CD14-positive monocyte (primary cell): ENCODE results near the gene GNG4. TPM values are rescaled to one million over a fixed set of nuclear protein-coding genes. Genes with fewer than 3 reads are reported as not detected.

Experiments
- DNase-seq, 3 donors: peaks; one replicate each; pipeline ENCODE4 v3.0.0-alpha.2; 2011 to 2022
- H2AFZ ChIP-seq: 2 replicates; pipeline ENCODE4 v1.6.0; 2012; ENCODE audit warnings: mild to moderate bottlenecking, low read depth, low read length, inconsistent platforms; ENCODE audit not compliant: insufficient read depth, poor library complexity, severe bottlenecking
- H3K27ac ChIP-seq, 2 donors: 1 replicate in 1 of 2; 2 replicates in 1 of 2; pipeline ENCODE4 v1.5.1; 2012 to 2013; ENCODE audit warnings: low read length in 2 of 2, control low read depth in 1 of 2, inconsistent platforms in 1 of 2, low read depth in 1 of 2, mild to moderate bottlenecking in 1 of 2
- H3K27me3 ChIP-seq, 2 donors: one replicate each; pipeline versions ENCODE4 v1.6.0 to v1.6.1; 2011 to 2013; ENCODE audit warnings: low read length in 2 of 2; ENCODE audit not compliant: control insufficient read depth in 2 of 2, insufficient read depth in 2 of 2
- H3K36me3 ChIP-seq, 2 donors: replicated peaks in 1 of 2; 1 replicate in 1 of 2; 2 replicates in 1 of 2; pipeline versions ENCODE4 v1.5.1 to v1.6.1; 2012 to 2013; ENCODE audit warnings: low read length in 2 of 2, control low read depth in 1 of 2, inconsistent platforms in 1 of 2, mild to moderate bottlenecking in 1 of 2; ENCODE audit not compliant: insufficient read depth in 2 of 2, control insufficient read depth in 1 of 2
- H3K4me1 ChIP-seq, 2 donors: 1 replicate in 1 of 2; 2 replicates in 1 of 2; pipeline versions ENCODE4 v1.5.1 to v1.6.1; 2012 to 2013; ENCODE audit warnings: low read length in 2 of 2, control low read depth in 1 of 2, inconsistent platforms in 1 of 2, mild to moderate bottlenecking in 1 of 2, moderate library complexity in 1 of 2; ENCODE audit not compliant: insufficient read depth in 2 of 2, control insufficient read depth in 1 of 2
- H3K4me2 ChIP-seq: replicated peaks from 2 replicates; pipeline ENCODE3; 2012; ENCODE audit warnings: low read length, moderate library complexity, mild to moderate bottlenecking; ENCODE audit not compliant: poor library complexity, severe bottlenecking; ENCODE audit errors: extremely low read depth
- H3K4me3 ChIP-seq, 3 experiments: fragments of 200-600 bp in 1 of 3; sonication (generic) in 1 of 3; replicated peaks in 1 of 3; 1 replicate in 2 of 3; 2 replicates in 1 of 3; pipeline ENCODE4 v1.5.1; 2011 to 2013; ENCODE audit warnings: low read length in 3 of 3, mild to moderate bottlenecking in 3 of 3, control low read depth in 2 of 3, low read depth in 2 of 3, inconsistent platforms in 1 of 3, moderate library complexity in 1 of 3
- H3K79me2 ChIP-seq: 2 replicates; pipeline ENCODE4 v1.6.0; 2012; ENCODE audit warnings: mild to moderate bottlenecking, control low read depth, inconsistent platforms, low read length, moderate library complexity; ENCODE audit not compliant: insufficient read depth
- H3K9ac ChIP-seq: 2 replicates; pipeline ENCODE4 v1.6.0; 2017; ENCODE audit warnings: low read length, mild to moderate bottlenecking; ENCODE audit not compliant: insufficient read depth, poor library complexity, severe bottlenecking
- H3K9me3 ChIP-seq, 2 donors: replicated peaks in 1 of 2; 1 replicate in 1 of 2; 2 replicates in 1 of 2; pipeline versions ENCODE4 v1.5.1 to v1.6.1; 2012 to 2013; ENCODE audit warnings: low read length in 2 of 2, control low read depth in 1 of 2; ENCODE audit not compliant: control insufficient read depth in 1 of 2, insufficient read depth in 1 of 2
- H4K20me1 ChIP-seq: 2 replicates; pipeline ENCODE4 v1.6.0; 2012; ENCODE audit warnings: mild to moderate bottlenecking, low read length, control low read depth, moderate library complexity; ENCODE audit not compliant: insufficient read depth
- H3K27ac Mint-ChIP-seq, 7 donors: one replicate each; pipeline ENCODE4 v1.8.0; 2020; ENCODE audit warnings: mild to moderate bottlenecking in 7 of 7, mixed read lengths in 7 of 7, moderate library complexity in 6 of 7, inconsistent platforms in 2 of 7
- H3K27me3 Mint-ChIP-seq, 3 donors: one replicate each; pipeline ENCODE4 v1.8.0; 2021 to 2022; ENCODE audit warnings: low read depth in 3 of 3, mild to moderate bottlenecking in 3 of 3, mixed read lengths in 3 of 3, moderate library complexity in 3 of 3, inconsistent platforms in 1 of 3
- H3K36me3 Mint-ChIP-seq, 2 donors: one replicate each; pipeline ENCODE4 v1.8.0; 2020; ENCODE audit warnings: mixed read lengths in 2 of 2, inconsistent platforms in 1 of 2, mild to moderate bottlenecking in 1 of 2
- H3K4me1 Mint-ChIP-seq: one replicate; pipeline ENCODE4 v1.8.0; 2020; ENCODE audit warnings: mild to moderate bottlenecking, mixed read lengths
- H3K4me3 Mint-ChIP-seq, 2 donors: one replicate each; pipeline ENCODE4 v1.8.0; 2020; ENCODE audit warnings: mild to moderate bottlenecking in 2 of 2, mixed read lengths in 2 of 2, moderate library complexity in 1 of 2
- H3K9me3 Mint-ChIP-seq, 7 donors: one replicate each; pipeline ENCODE4 v1.8.0; 2020 to 2022; ENCODE audit warnings: mixed read lengths in 7 of 7, mild to moderate bottlenecking in 6 of 7, moderate library complexity in 6 of 7, inconsistent platforms in 2 of 7
- WGBS: methylation state at CpG from one replicate; pipeline ENCODE4 v1.1.5; 2013; ENCODE audit warnings: missing lambda C conversion rate; ENCODE audit not compliant: insufficient coverage; 5-methylcytosine and 5-hydroxymethylcytosine counted together
- intact Hi-C, 2 donors: fragments of 100-400 bp; cut with micrococcal nuclease; formaldehyde crosslinking; loops; one replicate each; pipeline versions ENCODE4 v1.15.0 to v1.15.1; 2023
- polyA plus RNA-seq, 3 donors: library from polyadenylated mRNA; depleted of rRNA in 1 of 3; unstranded in 2 of 3; stranded (reverse) in 1 of 3; fragments of 300-500 nt in 2 of 3; fragments of >200 nt in 1 of 3; fragmentation: Illumina TruSeq in 2 of 3; gene quantifications; 1 replicate in 2 of 3; 2 replicates in 1 of 3; pipeline ENCODE4 v1.2.3, GENCODE V29; 2012 to 2021
- TF ChIP-seq, protein P1 (sequence below): fragments of 200-600 bp; IDR thresholded peaks from one replicate; pipeline ENCODE4 v1.8.0; 2022; ENCODE audit warnings: antibody characterized with exemption, mild to moderate bottlenecking

Gene GNG4
- polyA plus RNA-seq, 3 donors, result not detected

DNA sequence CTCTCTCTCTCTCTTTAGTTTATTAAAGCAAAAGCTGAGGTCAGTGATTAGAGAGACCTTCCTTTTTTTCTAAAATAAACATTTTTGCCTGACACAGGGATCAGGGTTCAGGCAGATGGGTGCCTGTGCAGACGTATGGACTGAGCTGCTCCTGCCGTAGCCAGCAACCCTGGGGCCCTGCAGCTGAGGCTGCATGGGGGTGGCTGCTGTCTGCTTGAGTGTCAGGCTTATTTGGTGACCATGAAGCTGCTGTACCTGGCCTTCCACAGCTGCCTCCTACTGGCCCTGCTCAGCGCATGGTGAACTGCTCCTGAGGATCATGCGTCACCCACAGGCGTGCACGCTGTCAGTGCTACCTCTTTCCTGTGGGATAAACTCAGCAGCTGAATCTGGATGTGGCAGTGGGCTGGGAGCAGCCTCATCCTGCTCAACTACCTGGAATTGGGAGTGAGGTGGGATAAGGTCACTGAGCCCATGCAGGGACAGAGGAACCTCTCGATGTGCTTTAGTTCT is 35.1 kb downstream of the GNG4 start:
- DNase-seq, result no peak
- 90% methylated on average over 7 of the region's 7 CpGs for WGBS
- no peaks in the 10 kb centered on the region for H4K20me1 ChIP-seq
- H3K4me3 Mint-ChIP-seq, result no peak overlapping the region
- H3K9me3 Mint-ChIP-seq, result no peaks in the 10 kb centered on the region
- no peak overlapping the region for H3K9ac ChIP-seq
- no peaks in the 10 kb centered on the region for H3K36me3 ChIP-seq
- intact Hi-C loops, result loop anchor here in 1 of 2 donors (10.0 kb wide), 1 partner anchor 90 kb away; no protein-coding TSS in a partner anchor
- H3K4me1 Mint-ChIP-seq, result no peaks in the 10 kb centered on the region
- no peak overlapping the region for H3K4me3 ChIP-seq
- no peaks in the 10 kb centered on the region for H3K79me2 ChIP-seq
- no peak overlapping the region for H2AFZ ChIP-seq
- no peak overlapping the region for H3K27ac Mint-ChIP-seq
- peaks cover 3 to 6% (median 5%) of the 10 kb centered on the region in 3 donors for H3K27me3 Mint-ChIP-seq
- no peaks in the 10 kb centered on the region for H3K27me3 ChIP-seq
- no peaks in the 10 kb centered on the region for H3K4me1 ChIP-seq
- TF ChIP-seq, protein P1, sequence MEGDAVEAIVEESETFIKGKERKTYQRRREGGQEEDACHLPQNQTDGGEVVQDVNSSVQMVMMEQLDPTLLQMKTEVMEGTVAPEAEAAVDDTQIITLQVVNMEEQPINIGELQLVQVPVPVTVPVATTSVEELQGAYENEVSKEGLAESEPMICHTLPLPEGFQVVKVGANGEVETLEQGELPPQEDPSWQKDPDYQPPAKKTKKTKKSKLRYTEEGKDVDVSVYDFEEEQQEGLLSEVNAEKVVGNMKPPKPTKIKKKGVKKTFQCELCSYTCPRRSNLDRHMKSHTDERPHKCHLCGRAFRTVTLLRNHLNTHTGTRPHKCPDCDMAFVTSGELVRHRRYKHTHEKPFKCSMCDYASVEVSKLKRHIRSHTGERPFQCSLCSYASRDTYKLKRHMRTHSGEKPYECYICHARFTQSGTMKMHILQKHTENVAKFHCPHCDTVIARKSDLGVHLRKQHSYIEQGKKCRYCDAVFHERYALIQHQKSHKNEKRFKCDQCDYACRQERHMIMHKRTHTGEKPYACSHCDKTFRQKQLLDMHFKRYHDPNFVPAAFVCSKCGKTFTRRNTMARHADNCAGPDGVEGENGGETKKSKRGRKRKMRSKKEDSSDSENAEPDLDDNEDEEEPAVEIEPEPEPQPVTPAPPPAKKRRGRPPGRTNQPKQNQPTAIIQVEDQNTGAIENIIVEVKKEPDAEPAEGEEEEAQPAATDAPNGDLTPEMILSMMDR, result no peak
- H3K9me3 ChIP-seq, result no peaks in the 10 kb centered on the region
- H3K27ac ChIP-seq, result no peak overlapping the region
- no peak overlapping the region for H3K4me2 ChIP-seq
- no peaks in the 10 kb centered on the region for H3K36me3 Mint-ChIP-seq

GRCh38 chr1:235613602-235614001 is 36.0 kb downstream of the GNG4 start:
- Histone ChIP-seq H2AFZ (no peak overlapping the region), H3K79me2 (no peaks in the 10 kb centered on the region), H3K27ac (no peak overlapping the region), H4K20me1 (no peaks in the 10 kb centered on the region), H3K4me1 (no peaks in the 10 kb centered on the region), H3K9ac (no peak overlapping the region), H3K4me2 (no peak overlapping the region), H3K36me3 (no peaks in the 10 kb centered on the region), H3K27me3 (no peaks in the 10 kb centered on the region), H3K4me3 (no peak overlapping the region), H3K9me3 (no peaks in the 10 kb centered on the region)
- Mint-ChIP-seq H3K4me1 (no peaks in the 10 kb centered on the region), H3K4me3 (no peak overlapping the region), H3K27ac (no peak overlapping the region), H3K36me3 (no peaks in the 10 kb centered on the region), H3K9me3 (no peaks in the 10 kb centered on the region), H3K27me3 (peaks cover 3 to 7% (median 5%) of the 10 kb centered on the region in 3 donors)
- no CpG with 5 or more reads among the region's 2 CpGs for WGBS
- TF ChIP-seq, protein P1, result no peak
- intact Hi-C loops, result loop anchor here in 1 of 2 donors (10.0 kb wide), 1 partner anchor 89 kb away; no protein-coding TSS in a partner anchor
- no peak for DNase-seq
